ENCODE results near the gene C11orf71. TPM values are rescaled to one million over a fixed set of nuclear protein-coding genes. Genes with fewer than 3 reads are reported as not detected.
A peak's percentile ranks its signal among the peaks of the same experiment; 100 is the strongest.

C11orf71 gene
- total RNA-seq (2021; ENCODE audit: unreplicated experiment) (4.3 TPM), Bru-seq, nascent RNA (percentile 75 among the genes with signal in this experiment), BruChase-seq, experiment 1, labeled RNA remaining after a 6-hour chase (percentile 50 among the genes with signal in this experiment), BruChase-seq, experiment 2, labeled RNA remaining after a 2-hour chase (percentile 53 among the genes with signal in this experiment)
- polyA plus RNA-seq (2012): 2.3 and 3.0 TPM in 2 replicates
- long read RNA-seq, partial matches to known transcripts: 0 of 2 reads
- long read RNA-seq, other reads (novel, unspliced or antisense): 0 of 2 reads

- H2AFZ ChIP-seq (ENCODE audit: low read depth, low read length, poor library complexity, severe bottlenecking): no peak within 1 kb of the TSS
- peak within 1 kb of the TSS; percentile 94 for H3K27ac ChIP-seq (ENCODE audit: low read depth, low read length)
- H3K4me1 ChIP-seq (ENCODE audit: control insufficient read depth in 1 of 2, insufficient read depth in 2 of 2, low read length in 2 of 2): peaks cover 0 to 14% of the 10 kb centered on the region in 2 experiments; a peak in 2 of 4 replicates
- BruUV-seq (replicated peaks): no TSS peak
- peak within 1 kb of the TSS; percentile 71 to 86 for H3K4me3 ChIP-seq (replicated peaks in 1 of 2; ENCODE audit: low read depth in 1 of 2, low read length in 2 of 2)
- no peaks in the 10 kb centered on the region for H3K9me3 ChIP-seq (ENCODE audit: control insufficient read depth in 1 of 2, insufficient read depth in 1 of 2, low read depth in 1 of 2, low read length in 2 of 2)
- no peaks in the 10 kb centered on the region for H3K9me2 ChIP-seq (ENCODE audit: insufficient read depth)
- POLR2A ChIA-PET: no interaction called here
- H3K4me2 ChIP-seq (ENCODE audit: low read length): peak within 1 kb of the TSS; percentile 89
- peaks cover 66% of the 10 kb centered on the region for H3K79me2 ChIP-seq (ENCODE audit: insufficient read depth, low read length)
- TF ChIP-seq YY1 (IDR thresholded peaks at IDR 0.05; ENCODE audit: extremely low read depth, insufficient replicate concordance, low read depth, low read length) (peak; percentile 54), SP1 (IDR thresholded peaks at IDR 0.05; ENCODE audit: low read depth) (peak; percentile 37; the same call in 1 of the 2 replicates), FOSL1 (IDR thresholded peaks at IDR 0.05; ENCODE audit: low read depth) (peak; percentile 8; the same call in 1 of the 2 replicates), ZNF274 (IDR thresholded peaks at IDR 0.05; ENCODE audit: low read depth, low read length) (no peak), EGR1 (IDR thresholded peaks at IDR 0.05; ENCODE audit: low read depth) (peak; percentile 76), ZFX (IDR thresholded peaks at IDR 0.05) (peak; percentile 78), TCF7L2 (IDR thresholded peaks at IDR 0.05; ENCODE audit: borderline replicate concordance, extremely low read depth, insufficient read depth, insufficient read length) (peak; percentile 51), POLR2A (IDR thresholded peaks at IDR 0.05; ENCODE audit: borderline replicate concordance, extremely low read depth, insufficient read depth, insufficient read length) (peak; percentile 93), ELF1 (IDR thresholded peaks at IDR 0.05; ENCODE audit: borderline replicate concordance, low read depth) (peak; percentile 99), MAX (IDR thresholded peaks at IDR 0.05) (peak; percentile 66), POLR2AphosphoS5 (IDR thresholded peaks at IDR 0.05; ENCODE audit: low read depth, low read length) (peak; percentile 97), SIN3A (IDR thresholded peaks at IDR 0.05; ENCODE audit: low read depth) (peak; percentile 54), ZBTB33 (IDR thresholded peaks at IDR 0.05; ENCODE audit: extremely low read depth, insufficient replicate concordance, low read length) (no peak), ATF3 (IDR thresholded peaks at IDR 0.05) (no peak)
- RAD21 ChIA-PET (ENCODE audit: low non-redundant PET in 1 of 2, low total read pairs in 2 of 2, uncharacterized antibody in 2 of 2, unreplicated experiment in 2 of 2): no interaction called here
- 0 out of 2 replicates have a peak, but pooled peaks cover 3% of the 10 kb centered on the region for H4K20me1 ChIP-seq (ENCODE audit: insufficient read depth)
- no peaks in the 10 kb centered on the region for H3K27me3 ChIP-seq (ENCODE audit: insufficient read depth, low read length)
- peak within 1 kb of the TSS; percentile 95 for H3K9ac ChIP-seq (ENCODE audit: low read length)
- CTCF ChIA-PET: no interaction called here
- DNase-seq (ENCODE audit: low read depth, low spot score) (peak; percentile 95), ATAC-seq (peak; percentile 88)
- peaks cover 2 to 7% of the 10 kb centered on the region in 2 experiments; a peak in 2 of 4 replicates for H3K36me3 ChIP-seq (ENCODE audit: control insufficient read depth in 1 of 2, insufficient read depth in 2 of 2, low read length in 2 of 2)
- intact Hi-C loops (cut with micrococcal nuclease): loop anchor here (1.0 to 5.0 kb wide), 2 partner anchors 39 to 528 kb away; partner anchors contain the start of gene REXO2
These were observed at the start of gene C11orf71, which contains the start of gene RBM7 for GRCh38 chr11:114400216-114400914. C11orf71 (minus strand) TSS chr11:114400511; CDS start chr11:114400331, 180 bp downstream. RBM7 (plus strand) TSS chr11:114400666; CDS start chr11:114400672, 6 bp downstream.

Measured in HCT116 (cell line).